Esophagus muscularis mucosa (tissue), 4 donors: ENCODE results near the gene AKTIP. TPM values are rescaled to one million over a fixed set of nuclear protein-coding genes. Genes with fewer than 3 reads are reported as not detected.

Experiments
- DNase-seq: peaks from one replicate; pipeline ENCODE4 v3.0.0-alpha.2; 2017; ENCODE audit errors: extremely low spot score
- H3K27ac ChIP-seq, 4 donors: fragments of 200-600 bp; sonication (generic); replicated peaks in 1 of 4; 1 replicate in 3 of 4; 2 replicates in 1 of 4; pipeline ENCODE4 v1.5.1; 2016 to 2019; ENCODE audit warnings: mild to moderate bottlenecking in 1 of 4
- H3K27me3 ChIP-seq, 4 donors: fragments of 200-600 bp; sonication (generic); one replicate each; pipeline versions ENCODE4 v1.5.1 to v1.6.0; 2016 to 2019
- H3K36me3 ChIP-seq, 4 donors: fragments of 200-600 bp; sonication (generic); one replicate each; pipeline ENCODE4 v1.5.1; 2016 to 2019
- H3K4me1 ChIP-seq, 4 donors: fragments of 200-600 bp; sonication (generic); one replicate each; pipeline ENCODE4 v1.5.1; 2016 to 2019
- H3K4me3 ChIP-seq, 4 donors: fragments of 200-600 bp; sonication (generic); 1 replicate in 2 of 4; 2 replicates in 2 of 4; pipeline ENCODE4 v1.5.1; 2016 to 2019; ENCODE audit warnings: mild to moderate bottlenecking in 4 of 4, moderate library complexity in 1 of 4
- H3K9me3 ChIP-seq, 4 donors: fragments of 200-600 bp; sonication (generic); 1 replicate in 3 of 4; 2 replicates in 1 of 4; pipeline ENCODE4 v1.5.1; 2016 to 2019
- EP300 ChIP-seq: sonication (generic); formaldehyde crosslinking; IDR thresholded peaks from one replicate; pipeline ENCODE4 v1.6.1; 2017; ENCODE audit warnings: antibody characterized with exemption
- POLR2A ChIP-seq: fragments of 450-650 bp; IDR thresholded peaks from one replicate; pipeline ENCODE4 v1.6.1; 2017; ENCODE audit warnings: antibody characterized with exemption, moderate library complexity, mild to moderate bottlenecking, low read depth
- POLR2AphosphoS5 ChIP-seq, 2 donors: sonication (generic); formaldehyde crosslinking; IDR thresholded peaks; one replicate each; pipeline ENCODE4 v1.6.1; 2017; ENCODE audit warnings: antibody characterized with exemption in 2 of 2
- WGBS: methylation state at CpG from one replicate; pipeline ENCODE4 v1.1.5; 2018; 5-methylcytosine and 5-hydroxymethylcytosine counted together
- intact Hi-C: fragments of 100-400 bp; cut with DNase I; formaldehyde crosslinking; loops from one replicate; pipeline ENCODE4 v1.15.1; 2023
- total RNA-seq, 4 donors: library from RNA; depleted of rRNA; stranded (reverse); fragments of >200 nt; gene quantifications; one replicate each; pipeline versions ENCODE4 v1.1.0 to v1.2.1, GENCODE V29; 2016
- TF ChIP-seq, protein P1 (sequence below), 3 experiments: fragments of 200-600 bp in 2 of 3; fragments of 450-650 bp in 1 of 3; sonication (generic) in 2 of 3; IDR thresholded peaks; one replicate each; pipeline ENCODE4 v1.5.1; 2017 to 2019; ENCODE audit warnings: antibody characterized with exemption in 3 of 3, mild to moderate bottlenecking in 2 of 3, moderate library complexity in 1 of 3

AKTIP gene
- total RNA-seq, 4 donors from 2014 or later, result 44.9 to 59.7 (median 53.9) TPM

DNA sequence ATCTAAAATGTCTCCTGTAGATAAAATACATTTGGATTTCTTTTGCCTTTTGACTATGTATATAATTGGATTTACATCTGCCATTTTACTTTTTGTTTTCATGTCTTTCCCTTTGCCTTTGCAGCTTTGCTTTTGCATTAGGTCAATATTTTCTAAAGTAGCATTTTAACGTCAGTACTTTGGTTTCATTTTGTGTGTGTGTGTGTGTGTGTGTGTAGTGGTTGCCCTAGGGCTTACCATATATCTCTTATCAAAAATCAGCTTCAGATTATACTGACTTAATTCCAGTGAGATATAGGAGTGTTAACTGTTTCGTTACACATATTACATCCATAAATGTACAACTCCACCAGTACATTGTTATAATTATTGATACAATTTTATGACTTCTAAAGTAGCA lies 26.1 kb downstream of the AKTIP start:
- WGBS, result 89% methylated on average over 2 of the region's 2 CpGs
- Histone ChIP-seq H3K27ac (no peak overlapping the region), H3K36me3 (peaks cover 45 to 82% (median 61%) of the 10 kb centered on the region in 4 donors), H3K27me3 (no peaks in the 10 kb centered on the region), H3K4me1 (no peaks in the 10 kb centered on the region), H3K9me3 (no peaks in the 10 kb centered on the region), H3K4me3 (no peak overlapping the region)
- DNase-seq, result no peak
- TF ChIP-seq POLR2AphosphoS5 (IDR thresholded peaks at IDR 0.05) (no peak), POLR2A (no peak)
- intact Hi-C loops, result no loop called here

DNA sequence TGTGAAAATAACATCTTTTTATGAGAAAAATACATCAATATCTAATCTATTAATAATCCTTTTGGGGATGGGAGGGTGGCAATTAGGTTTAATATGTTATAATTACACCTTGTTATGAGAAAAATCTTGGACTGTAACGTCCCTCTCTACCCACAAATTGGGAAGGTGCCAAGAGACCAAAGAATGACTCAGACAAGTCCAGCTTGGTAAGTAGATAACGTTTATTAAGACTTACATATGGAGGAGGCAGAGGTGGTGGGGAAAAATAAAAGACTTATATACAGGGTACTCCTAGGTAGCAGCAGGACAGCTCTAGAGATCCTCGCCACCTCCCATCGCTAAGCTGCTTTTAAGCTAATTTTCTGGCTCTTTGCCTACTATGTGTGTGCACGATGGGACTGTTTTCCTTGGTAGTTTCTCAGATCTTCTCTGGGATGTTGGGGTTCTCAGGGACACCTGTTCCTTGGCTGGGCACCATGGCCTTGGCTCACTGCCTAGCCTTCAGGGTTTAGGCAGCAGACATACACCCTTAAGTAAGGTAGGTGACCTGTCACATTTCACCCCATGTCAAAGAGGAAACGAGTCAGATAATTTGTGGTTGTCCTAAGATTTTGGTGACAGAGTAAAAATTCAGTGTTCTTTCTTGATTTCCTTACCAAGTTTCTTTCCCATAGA lies 37.3 kb downstream of the AKTIP start:
- peaks cover 36 to 95% (median 84%) of the 10 kb centered on the region in 4 donors for H3K36me3 ChIP-seq
- WGBS, result 68% methylated on average over 6 of the region's 6 CpGs
- DNase-seq, result no peak
- H3K27me3 ChIP-seq, result no peaks in the 10 kb centered on the region
- H3K27ac ChIP-seq, result no peak overlapping the region
- no peak overlapping the region for H3K4me3 ChIP-seq
- H3K9me3 ChIP-seq, result no peaks in the 10 kb centered on the region
- H3K4me1 ChIP-seq, result no peaks in the 10 kb centered on the region
- TF ChIP-seq, protein P1, sequence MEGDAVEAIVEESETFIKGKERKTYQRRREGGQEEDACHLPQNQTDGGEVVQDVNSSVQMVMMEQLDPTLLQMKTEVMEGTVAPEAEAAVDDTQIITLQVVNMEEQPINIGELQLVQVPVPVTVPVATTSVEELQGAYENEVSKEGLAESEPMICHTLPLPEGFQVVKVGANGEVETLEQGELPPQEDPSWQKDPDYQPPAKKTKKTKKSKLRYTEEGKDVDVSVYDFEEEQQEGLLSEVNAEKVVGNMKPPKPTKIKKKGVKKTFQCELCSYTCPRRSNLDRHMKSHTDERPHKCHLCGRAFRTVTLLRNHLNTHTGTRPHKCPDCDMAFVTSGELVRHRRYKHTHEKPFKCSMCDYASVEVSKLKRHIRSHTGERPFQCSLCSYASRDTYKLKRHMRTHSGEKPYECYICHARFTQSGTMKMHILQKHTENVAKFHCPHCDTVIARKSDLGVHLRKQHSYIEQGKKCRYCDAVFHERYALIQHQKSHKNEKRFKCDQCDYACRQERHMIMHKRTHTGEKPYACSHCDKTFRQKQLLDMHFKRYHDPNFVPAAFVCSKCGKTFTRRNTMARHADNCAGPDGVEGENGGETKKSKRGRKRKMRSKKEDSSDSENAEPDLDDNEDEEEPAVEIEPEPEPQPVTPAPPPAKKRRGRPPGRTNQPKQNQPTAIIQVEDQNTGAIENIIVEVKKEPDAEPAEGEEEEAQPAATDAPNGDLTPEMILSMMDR (IDR thresholded peaks at IDR 0.05), result no peak
- TF ChIP-seq EP300 (no peak), POLR2A (no peak), POLR2AphosphoS5 (IDR thresholded peaks at IDR 0.05) (no peak)
- intact Hi-C loops, result no loop called here

DNA sequence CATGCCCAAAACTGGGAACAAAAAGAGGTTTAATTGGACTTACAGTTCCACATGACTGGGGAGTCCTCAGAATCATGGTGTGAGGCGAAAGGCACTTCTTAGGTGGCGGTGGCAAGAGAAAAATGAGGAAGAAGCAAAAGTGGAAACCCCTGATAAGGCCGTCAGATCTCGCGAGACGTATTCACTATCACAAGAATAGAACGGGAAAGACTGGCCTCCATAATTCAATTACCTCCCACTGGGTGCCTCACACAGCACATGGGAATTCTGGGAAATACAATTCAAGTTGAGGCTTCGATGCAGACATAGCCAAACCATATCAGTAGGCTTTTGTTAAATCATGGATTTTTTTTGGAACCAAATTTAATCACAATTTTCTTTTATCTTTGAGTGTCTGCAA lies 44.4 kb downstream of the AKTIP start:
- Histone ChIP-seq H3K27ac (no peak overlapping the region), H3K36me3 (peaks cover 71 to 100% (median 91%) of the 10 kb centered on the region in 4 donors), H3K4me1 (no peaks in the 10 kb centered on the region), H3K4me3 (no peak overlapping the region), H3K9me3 (no peaks in the 10 kb centered on the region), H3K27me3 (no peaks in the 10 kb centered on the region)
- 95% methylated on average over 8 of the region's 8 CpGs for WGBS
- intact Hi-C loops, result no loop called here
- no peak for DNase-seq
- TF ChIP-seq POLR2A (no peak), POLR2AphosphoS5 (IDR thresholded peaks at IDR 0.05) (no peak), EP300 (no peak)
- TF ChIP-seq, protein P1 (IDR thresholded peaks at IDR 0.05), result no peak

DNA sequence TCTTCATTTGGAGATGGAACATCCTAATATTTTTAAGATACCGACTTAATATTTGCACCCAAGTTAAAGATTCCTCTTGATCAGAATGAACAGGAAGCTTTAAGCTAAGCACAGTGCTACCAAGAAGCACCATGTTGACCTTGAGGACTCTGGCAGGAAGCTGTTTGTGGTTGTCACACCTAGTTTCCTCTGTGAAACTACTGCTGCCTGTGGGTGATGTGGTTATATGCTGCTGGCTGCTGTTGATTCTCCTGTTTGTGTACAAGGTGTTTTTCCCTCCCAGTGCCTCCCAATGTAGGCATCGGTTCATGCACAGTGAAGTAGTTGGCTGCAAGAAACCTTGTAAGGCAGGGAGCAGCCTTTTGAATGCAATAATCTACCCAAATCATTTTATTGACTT lies 45.3 kb downstream of the AKTIP start:
- 88% methylated on average over 2 of the region's 2 CpGs for WGBS
- H3K4me1 ChIP-seq, result no peaks in the 10 kb centered on the region
- H3K36me3 ChIP-seq, result peaks cover 66 to 100% (median 87%) of the 10 kb centered on the region in 4 donors
- DNase-seq, result no peak
- no peaks in the 10 kb centered on the region for H3K9me3 ChIP-seq
- H3K27ac ChIP-seq, result no peak overlapping the region
- intact Hi-C loops, result no loop called here
- no peak overlapping the region for H3K4me3 ChIP-seq
- TF ChIP-seq EP300, result no peak
- TF ChIP-seq, protein P1 (IDR thresholded peaks at IDR 0.05), result no peak
- TF ChIP-seq POLR2AphosphoS5 (IDR thresholded peaks at IDR 0.05), result no peak
- TF ChIP-seq POLR2A, result no peak
- H3K27me3 ChIP-seq, result no peaks in the 10 kb centered on the region

DNA sequence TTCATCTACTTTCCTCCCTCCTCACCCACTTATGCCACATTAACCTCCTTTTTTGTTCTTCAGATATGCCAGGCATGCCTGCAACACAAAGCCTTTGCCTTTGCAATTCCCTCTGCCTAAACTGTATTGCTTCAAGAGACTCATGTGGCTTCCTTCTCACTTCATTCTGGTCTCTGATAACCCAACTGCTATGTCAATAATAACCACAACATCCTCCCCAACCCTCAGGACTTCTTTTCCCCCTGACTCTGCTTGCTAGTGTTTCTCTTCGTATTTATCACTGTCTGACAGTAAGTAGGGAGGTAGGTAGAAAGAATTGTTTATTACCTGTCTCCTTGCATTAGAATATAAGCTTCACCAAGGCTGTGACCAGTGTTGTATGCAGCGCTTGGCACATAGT lies 46.4 kb downstream of the AKTIP start:
- 86% methylated on average over 2 of the region's 2 CpGs for WGBS
- DNase-seq, result no peak
- H3K36me3 ChIP-seq, result peaks cover 63 to 100% (median 85%) of the 10 kb centered on the region in 4 donors
- H3K4me3 ChIP-seq, result no peak overlapping the region
- no peaks in the 10 kb centered on the region for H3K27me3 ChIP-seq
- no peaks in the 10 kb centered on the region for H3K9me3 ChIP-seq
- intact Hi-C loops, result no loop called here
- H3K4me1 ChIP-seq, result no peaks in the 10 kb centered on the region
- no peak overlapping the region for H3K27ac ChIP-seq
- no peak for TF ChIP-seq POLR2A
- TF ChIP-seq EP300, result no peak
- TF ChIP-seq, protein P1 (IDR thresholded peaks at IDR 0.05), result no peak
- TF ChIP-seq POLR2AphosphoS5 (IDR thresholded peaks at IDR 0.05), result no peak
